ENCODE results near the gene TACR2.

- TF ChIP-seq CTCF (IDR thresholded peaks at IDR 0.05) (no peak), POLR2AphosphoS5 (IDR thresholded peaks at IDR 0.05; ENCODE audit: low read depth, low read length) (no peak), TCF7L2 (IDR thresholded peaks at IDR 0.05; ENCODE audit: low read depth, low read length) (no peak)
Measured at GRCh38 chr10:69377191-69377590, 39.5 kb downstream of the TACR2 start.

All from Panc1 (cell line).